Epithelial cell of proximal tubule (primary cell): Measurements from ENCODE around the gene DNAJC6. TPM values are rescaled to one million over a fixed set of nuclear protein-coding genes. Genes with fewer than 3 reads are reported as not detected.

Experiments used
- DNase-seq: peaks from one replicate; pipeline ENCODE4 v3.0.0-alpha.2; 2011; ENCODE audit warnings: low read depth
- H3K4me3 ChIP-seq: 2 replicates; pipeline ENCODE4 v1.5.1; 2011; ENCODE audit warnings: low read depth, mild to moderate bottlenecking, low read length
- CTCF ChIP-seq: conservative IDR thresholded peaks from 2 replicates; pipeline ENCODE4 v1.5.1; 2012; ENCODE audit warnings: low read depth, mild to moderate bottlenecking, low read length
- total RNA-seq: library from RNA; depleted of rRNA; stranded (reverse); fragments of >200 nt; gene quantifications from 2 replicates; pipeline ENCODE4 v1.2.3, GENCODE V29; 2015

Gene DNAJC6
- total RNA-seq, 1 donor from 2014 or later, result 6.9 TPM

DNA sequence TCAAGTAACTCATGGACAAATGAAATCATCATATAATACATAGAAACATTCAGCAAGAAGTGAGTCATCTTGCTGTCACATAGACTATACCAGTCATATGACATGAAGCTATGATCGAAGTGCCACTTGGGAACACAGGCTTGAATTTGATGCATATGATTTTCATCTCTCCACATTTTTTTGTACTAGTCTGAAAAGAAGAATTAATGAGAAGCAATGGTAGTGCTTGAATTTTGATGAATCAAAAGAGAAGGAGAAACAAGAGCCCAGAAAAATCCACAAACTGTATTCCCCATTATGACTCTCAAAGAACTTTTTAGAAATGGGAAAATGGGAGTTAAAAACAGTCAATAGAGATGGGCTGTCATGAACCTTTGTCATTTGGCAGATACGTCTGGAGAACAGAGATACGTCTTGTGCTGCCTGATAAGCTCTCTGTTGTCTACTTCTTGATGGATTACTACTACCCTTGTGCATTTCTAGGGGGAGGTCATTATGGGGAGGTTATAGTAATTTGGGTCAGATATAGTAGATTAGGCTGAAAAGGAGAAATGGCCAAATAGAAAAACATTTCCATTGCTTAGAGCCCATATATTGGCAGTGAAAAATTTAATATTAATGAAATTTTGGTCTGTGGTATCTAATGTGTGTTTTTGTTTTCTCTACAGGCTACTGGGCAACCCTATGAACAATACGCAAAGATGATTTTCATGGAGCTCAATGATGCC is 103.1 kb downstream of the DNAJC6 start:
- TF ChIP-seq CTCF, result no peak
- H3K4me3 ChIP-seq, result no peak overlapping the region
- no peak for DNase-seq

DNA sequence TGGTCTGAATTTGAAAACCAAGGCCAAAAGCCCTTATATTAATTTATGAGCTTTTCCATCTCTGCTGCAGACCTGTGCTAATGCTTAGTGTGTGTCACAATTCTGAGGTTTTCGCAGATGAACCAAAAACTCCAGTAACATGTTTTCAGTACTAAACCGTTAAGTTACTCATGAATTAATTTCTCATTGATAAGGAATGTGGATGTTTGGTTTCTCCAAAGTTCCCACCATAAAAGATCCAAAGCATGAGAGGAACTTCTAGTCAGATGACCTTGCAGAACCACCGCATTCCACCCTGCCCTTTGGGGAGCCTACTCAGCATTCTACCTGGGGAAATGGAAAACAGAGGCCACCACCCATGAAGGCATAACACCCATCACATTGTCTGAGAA is 103.6 kb downstream of the DNAJC6 start:
- no peak overlapping the region for H3K4me3 ChIP-seq
- peak; percentile 95 for DNase-seq
- no peak for TF ChIP-seq CTCF

GRCh38 chr1:65414538-65414937 is 105.2 kb downstream of the DNAJC6 start:
- H3K4me3 ChIP-seq, result no peak overlapping the region
- no peak for DNase-seq
- no peak for TF ChIP-seq CTCF

DNA sequence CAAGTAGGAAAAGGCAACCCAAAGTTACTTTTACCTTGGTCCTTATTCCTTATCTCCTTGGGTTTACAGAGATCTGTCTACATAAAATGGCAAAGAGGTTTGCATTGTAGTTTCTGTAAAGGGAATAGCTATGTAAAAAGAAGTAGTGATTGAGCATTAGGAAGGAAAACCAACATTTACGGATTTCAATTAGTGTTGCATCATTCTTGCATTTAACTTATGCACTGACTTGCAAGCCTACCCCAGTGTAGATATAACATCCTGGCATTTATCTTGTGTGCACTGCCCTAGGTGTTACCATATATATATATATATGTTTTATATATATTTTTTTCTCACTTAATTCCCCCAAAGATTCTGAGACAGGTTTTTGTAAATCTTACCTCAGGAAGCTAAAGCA is 107.4 kb downstream of the DNAJC6 start:
- no peak for DNase-seq
- no peak for TF ChIP-seq CTCF
- no peak overlapping the region for H3K4me3 ChIP-seq

- no peak for DNase-seq
- peak overlapping the region; percentile 4 for H3K4me3 ChIP-seq
- no peak for TF ChIP-seq CTCF
Measured at GRCh38 chr1:65417729-65418128, 108.4 kb downstream of the DNAJC6 start.

DNA sequence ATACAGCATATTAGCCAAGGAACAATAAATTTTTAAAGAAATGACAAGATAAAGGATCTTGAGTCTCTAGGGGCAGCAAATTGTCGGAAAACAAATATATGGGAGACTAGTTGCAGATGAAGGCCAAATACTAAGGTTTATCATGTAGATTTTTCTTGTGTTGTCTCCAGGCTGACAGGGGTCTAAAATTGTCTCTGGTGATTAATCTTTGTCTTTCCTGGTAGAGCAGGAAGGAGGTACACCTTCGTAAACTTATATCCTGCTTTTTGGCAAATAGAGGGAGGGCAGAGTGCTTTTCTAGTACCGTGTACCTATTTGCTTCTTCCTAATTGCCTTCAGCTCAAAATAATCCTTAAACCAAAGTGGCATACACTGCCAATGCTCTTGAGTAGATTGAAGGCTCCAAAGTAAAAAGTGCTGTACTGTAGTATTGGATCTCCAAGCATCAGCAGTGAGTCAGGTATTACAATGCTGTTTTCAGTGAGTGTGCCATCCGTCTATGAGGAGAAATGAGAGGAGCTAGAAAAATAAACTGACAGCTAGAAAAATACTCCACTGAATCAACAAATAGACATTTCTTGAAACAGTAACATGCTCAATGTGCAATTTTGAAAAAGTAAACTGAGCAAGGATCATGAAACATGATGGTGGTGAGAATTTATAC is 109.3 kb downstream of the DNAJC6 start:
- DNase-seq, result no peak
- TF ChIP-seq CTCF, result no peak
- no peak overlapping the region for H3K4me3 ChIP-seq
